Measurements from ENCODE around the gene DNASE1L1. TPM values are rescaled to one million over a fixed set of nuclear protein-coding genes. Genes with fewer than 3 reads are reported as not detected.

DNASE1L1 gene
- total RNA-seq, 1 experiment from 2014 or later: 8.3 TPM

- intact Hi-C loops (cut with micrococcal nuclease; ENCODE audit: unreplicated experiment): no loop called here
- no peak overlapping the region for H3K27ac ChIP-seq (ENCODE audit: low read depth, low read length, poor library complexity, severe bottlenecking)
- CTCF ChIA-PET: no interaction called here
- H3K9me3 ChIP-seq (ENCODE audit: low read depth, low read length, poor library complexity, severe bottlenecking): no peaks in the 10 kb centered on the region
- peaks cover 25% of the 10 kb centered on the region for H3K36me3 ChIP-seq (ENCODE audit: insufficient read depth, low read length, poor library complexity, severe bottlenecking)
- no peak for TF ChIP-seq CTCF (conservative IDR thresholded peaks at IDR 0.05; ENCODE audit: low read depth, low read length)
- no peak for TF ChIP-seq EZH2 (IDR thresholded peaks at IDR 0.05; ENCODE audit: borderline replicate concordance, low read depth, low read length, poor library complexity, severe bottlenecking)
- POLR2A ChIA-PET (ENCODE audit: low non-redundant PET): interaction anchor here (0.5 kb wide), 1 partner anchor 22 kb away, joined by 3 read pairs; no protein-coding TSS in a partner anchor
- no peak for DNase-seq (ENCODE audit: low spot score)
- no peaks in the 10 kb centered on the region for H3K4me1 ChIP-seq (ENCODE audit: insufficient read depth, low read length, poor library complexity, severe bottlenecking)
- no peaks in the 10 kb centered on the region for H3K27me3 ChIP-seq (replicated peaks; ENCODE audit: insufficient read depth, low read depth, low read length, poor library complexity)
- H3K4me3 ChIP-seq (ENCODE audit: low read depth, low read length, poor library complexity, severe bottlenecking): no peak overlapping the region
- no TSS peak for BruUV-seq (replicated peaks)
Measured at GRCh38 chrX:154403192-154403591, 5.9 kb downstream of the DNASE1L1 start.

- H3K36me3 ChIP-seq (ENCODE audit: insufficient read depth, low read length, poor library complexity, severe bottlenecking): peaks cover 25% of the 10 kb centered on the region
- no peak overlapping the region for H3K4me3 ChIP-seq (ENCODE audit: low read depth, low read length, poor library complexity, severe bottlenecking)
- no peak overlapping the region for H3K27ac ChIP-seq (ENCODE audit: low read depth, low read length, poor library complexity, severe bottlenecking)
- TF ChIP-seq EZH2 (IDR thresholded peaks at IDR 0.05; ENCODE audit: borderline replicate concordance, low read depth, low read length, poor library complexity, severe bottlenecking): no peak
- ChIA-PET POLR2A (ENCODE audit: low non-redundant PET) (interaction anchor here (0.5 kb wide), 1 partner anchor 21 kb away, joined by 3 read pairs; no protein-coding TSS in a partner anchor), CTCF (no interaction called here)
- DNase-seq (ENCODE audit: low spot score): no peak
- intact Hi-C loops (cut with micrococcal nuclease; ENCODE audit: unreplicated experiment): no loop called here
- no peaks in the 10 kb centered on the region for H3K4me1 ChIP-seq (ENCODE audit: insufficient read depth, low read length, poor library complexity, severe bottlenecking)
- H3K27me3 ChIP-seq (replicated peaks; ENCODE audit: insufficient read depth, low read depth, low read length, poor library complexity): no peaks in the 10 kb centered on the region
- BruUV-seq (replicated peaks): no TSS peak
- H3K9me3 ChIP-seq (ENCODE audit: low read depth, low read length, poor library complexity, severe bottlenecking): no peaks in the 10 kb centered on the region
Measured at GRCh38 chrX:154402622-154403127, 6.4 kb downstream of the DNASE1L1 start.

GRCh38 chrX:154401918-154402621, 7.0 kb downstream of the DNASE1L1 start:
- H3K4me3 ChIP-seq (ENCODE audit: low read depth, low read length, poor library complexity, severe bottlenecking): no peak overlapping the region
- H3K36me3 ChIP-seq (ENCODE audit: insufficient read depth, low read length, poor library complexity, severe bottlenecking): peaks cover 25% of the 10 kb centered on the region
- ChIA-PET POLR2A (ENCODE audit: low non-redundant PET) (no interaction called here), CTCF (no interaction called here)
- peak; percentile 47 for DNase-seq (ENCODE audit: low spot score)
- TF ChIP-seq EZH2 (IDR thresholded peaks at IDR 0.05; ENCODE audit: borderline replicate concordance, low read depth, low read length, poor library complexity, severe bottlenecking) (no peak), CTCF (conservative IDR thresholded peaks at IDR 0.05; ENCODE audit: low read depth, low read length) (no peak)
- no peaks in the 10 kb centered on the region for H3K4me1 ChIP-seq (ENCODE audit: insufficient read depth, low read length, poor library complexity, severe bottlenecking)
- no peak overlapping the region for H3K27ac ChIP-seq (ENCODE audit: low read depth, low read length, poor library complexity, severe bottlenecking)
- intact Hi-C loops (cut with micrococcal nuclease; ENCODE audit: unreplicated experiment): no loop called here
- BruUV-seq (replicated peaks): no TSS peak
- H3K27me3 ChIP-seq (replicated peaks; ENCODE audit: insufficient read depth, low read depth, low read length, poor library complexity): no peaks in the 10 kb centered on the region
- no peaks in the 10 kb centered on the region for H3K9me3 ChIP-seq (ENCODE audit: low read depth, low read length, poor library complexity, severe bottlenecking)

All from A673 (cell line).